HS-5 (cell line): ENCODE results near the gene CLHC1.
"Not testable (repeated sequence)": the region's sequence is repeated elsewhere in the genome, so short reads cannot be mapped to it uniquely, and the experiment has no call there.

Experiments
- DNase-seq: peaks from one replicate; pipeline ENCODE4 v3.0.0-alpha.2; 2012; ENCODE audit warnings: low read depth

The CLHC1 gene

DNA sequence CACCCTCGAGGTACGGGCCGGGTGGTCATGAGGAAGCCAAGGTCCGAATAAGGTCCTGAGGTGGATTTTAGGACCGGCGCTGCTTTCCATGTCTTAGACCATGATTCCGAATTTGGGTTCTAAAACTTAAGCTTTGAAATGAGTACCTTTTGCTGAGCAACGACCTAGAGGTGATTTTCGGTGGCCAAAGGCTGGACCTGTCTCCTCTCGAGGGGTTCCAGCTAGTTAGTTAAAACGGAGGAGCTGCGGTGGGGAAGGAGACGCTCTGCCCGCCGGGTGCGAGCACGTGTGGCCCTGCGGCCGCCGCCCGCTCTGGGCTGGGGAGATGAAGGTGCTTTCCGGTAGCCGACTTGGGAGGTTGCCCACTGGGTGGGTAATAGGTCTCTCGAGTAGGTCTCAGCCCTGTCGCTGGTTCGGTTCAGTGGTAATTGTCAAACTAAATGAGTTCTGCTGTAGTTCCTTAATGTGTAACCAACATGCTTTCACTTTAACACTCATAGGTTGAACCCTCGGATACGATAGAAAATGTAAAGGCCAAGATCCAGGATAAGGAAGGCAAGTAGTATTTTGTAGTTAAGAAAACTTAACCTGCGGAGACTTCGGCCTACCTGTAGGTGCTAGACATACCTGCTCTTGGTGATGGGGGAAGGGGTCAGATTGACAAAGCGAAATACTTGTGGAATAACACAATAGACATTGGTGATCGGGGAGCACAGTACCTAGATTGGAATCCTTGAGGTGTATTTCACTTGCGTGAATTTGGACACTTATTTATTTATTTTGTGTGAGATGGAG lies 967 bp upstream of the CLHC1 start:
- DNase-seq: no peak

GRCh38 chr2:55231546-55232083 lies 478 bp downstream of the CLHC1 start:
- no peak for DNase-seq

- no peak for DNase-seq
These were observed 1.5 kb downstream of the CLHC1 start for GRCh38 chr2:55230551-55230950.

DNA sequence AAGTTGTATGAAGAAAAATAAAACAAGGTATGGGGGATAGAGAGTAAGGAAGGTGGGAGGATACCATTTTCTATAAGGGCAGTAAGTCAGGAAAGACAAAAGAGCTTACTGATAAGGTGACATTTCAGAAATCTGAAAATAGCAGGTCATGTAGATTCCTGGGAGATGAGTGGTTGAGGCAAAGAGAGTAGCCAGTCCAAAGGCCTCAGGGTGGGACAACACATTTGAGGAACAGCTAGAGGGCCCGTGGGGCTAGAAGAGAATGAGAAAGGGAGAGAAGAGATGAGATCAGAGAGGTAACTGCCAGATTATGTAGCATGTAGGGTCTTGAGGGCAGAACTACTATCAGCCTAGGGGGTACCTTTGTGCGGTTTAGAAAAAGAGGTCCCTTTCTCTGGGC lies 2.9 kb downstream of the CLHC1 start:
- no peak for DNase-seq

GRCh38 chr2:55228226-55228563 lies 3.9 kb downstream of the CLHC1 start:
- DNase-seq: no peak

DNA sequence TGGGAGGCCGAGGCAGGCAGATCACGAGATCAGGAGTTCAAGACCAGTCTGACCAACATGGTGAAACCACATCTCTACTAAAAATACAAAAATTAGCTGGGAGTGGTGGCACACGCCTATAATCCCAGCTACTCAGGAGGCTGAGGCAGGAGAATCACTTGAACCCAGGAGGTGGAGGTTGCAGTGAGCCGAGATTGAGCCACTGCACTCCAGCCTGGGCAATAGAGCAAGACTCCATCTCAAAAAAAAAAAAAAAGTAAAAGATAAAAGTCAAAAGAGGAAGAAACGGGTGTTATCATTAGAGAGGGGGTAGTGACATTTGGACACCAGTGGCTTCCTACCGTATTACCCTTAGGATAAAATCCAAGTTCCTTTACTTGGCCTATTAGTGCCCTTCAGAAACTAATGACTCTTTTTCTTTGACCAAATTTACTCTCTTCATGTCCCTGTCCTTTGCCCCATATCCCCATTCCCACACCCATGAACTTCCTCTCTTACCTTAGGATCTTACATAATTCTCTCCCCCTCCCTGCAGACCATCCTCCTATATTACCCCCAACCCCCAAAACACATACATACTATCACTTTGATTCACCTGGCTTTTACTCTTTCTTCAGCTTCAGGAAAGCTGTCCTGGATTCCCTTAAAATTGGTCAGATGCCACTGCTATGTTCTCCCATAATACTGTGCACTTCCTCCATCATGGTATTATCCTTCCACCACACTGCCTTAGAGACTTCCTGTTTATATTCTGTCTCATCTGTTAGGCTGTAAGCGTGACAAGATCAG lies 4.5 kb downstream of the CLHC1 start:
- not testable (repeated sequence) for DNase-seq

DNA sequence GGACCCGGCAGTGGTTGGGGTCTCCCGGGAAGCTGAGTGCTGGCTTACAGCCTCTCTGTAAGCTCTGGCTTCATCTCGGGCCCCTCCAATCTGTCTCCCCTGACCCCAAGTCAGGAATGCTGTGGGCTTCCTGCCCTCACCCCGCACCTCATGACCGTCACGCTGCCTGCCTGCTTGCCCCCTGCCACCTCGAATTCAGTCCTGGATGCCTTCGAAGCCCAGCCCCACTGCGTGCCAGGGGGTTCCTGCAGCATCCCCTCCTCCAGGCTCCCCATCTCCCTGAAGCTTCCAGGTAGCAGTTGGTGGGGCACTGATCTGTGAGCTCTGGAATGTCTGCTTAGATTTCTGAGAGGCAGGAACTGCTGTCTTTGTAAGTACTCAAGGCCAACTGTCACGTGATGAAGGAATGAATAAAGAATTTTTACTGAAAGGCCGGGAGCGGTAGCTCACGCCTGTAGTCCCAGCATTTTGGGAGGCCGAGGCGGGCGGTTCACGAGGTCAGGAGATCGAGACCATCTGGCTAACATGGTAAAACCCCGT lies 6.5 kb downstream of the CLHC1 start:
- no peak for DNase-seq

DNA sequence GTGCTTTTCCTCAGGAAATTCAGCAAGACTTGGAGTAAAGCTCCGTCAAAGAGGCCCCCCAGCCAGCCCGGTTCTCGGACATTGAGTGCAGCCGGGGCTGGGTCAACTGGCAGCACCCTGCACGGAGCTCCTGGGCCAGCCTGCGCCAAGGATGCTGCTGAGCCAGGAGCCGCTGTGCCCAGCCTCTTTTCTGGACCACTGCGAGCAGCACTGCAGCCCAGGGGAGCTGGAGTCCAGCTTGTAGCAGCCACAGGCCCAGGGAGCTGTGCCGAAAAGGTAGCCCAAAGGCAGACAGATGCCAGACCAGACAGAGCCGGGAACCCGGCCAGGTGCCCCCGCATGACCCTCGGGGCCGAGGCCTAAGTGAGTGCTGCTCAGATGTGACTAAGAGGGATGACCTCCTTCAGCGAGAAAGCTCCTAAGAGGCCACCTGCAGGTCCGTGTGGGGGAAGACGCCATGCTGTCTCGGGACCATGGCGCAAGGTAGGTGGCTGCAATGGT lies 7.3 kb downstream of the CLHC1 start:
- no peak for DNase-seq

- DNase-seq: no peak
These were observed 7.9 kb downstream of the CLHC1 start for GRCh38 chr2:55223958-55224760.

- no peak for DNase-seq
These were observed 18.3 kb downstream of the CLHC1 start for GRCh38 chr2:55213822-55214221.

GRCh38 chr2:55204950-55205349 lies 27.1 kb downstream of the CLHC1 start:
- no peak for DNase-seq

DNA sequence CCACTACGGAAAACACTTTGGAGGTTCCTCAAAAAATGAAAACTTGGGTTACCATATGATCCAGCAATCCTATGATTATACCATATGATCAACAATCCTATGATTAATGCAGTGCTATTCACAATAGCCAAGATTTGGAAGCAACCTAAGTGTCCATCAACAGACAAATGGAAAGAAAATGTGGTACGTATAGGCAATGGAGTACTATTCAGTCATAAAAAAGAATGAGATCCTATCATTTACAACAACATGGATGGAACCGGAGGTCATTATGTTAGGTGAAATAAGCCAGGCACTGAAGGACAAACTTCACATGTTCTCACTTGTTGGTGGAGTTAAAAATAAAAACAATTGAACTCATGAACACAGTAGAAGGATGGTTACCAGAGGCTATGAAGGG lies 27.6 kb downstream of the CLHC1 start:
- DNase-seq: no peak

GRCh38 chr2:55200416-55200815 lies 31.7 kb downstream of the CLHC1 start:
- DNase-seq: no peak

DNA sequence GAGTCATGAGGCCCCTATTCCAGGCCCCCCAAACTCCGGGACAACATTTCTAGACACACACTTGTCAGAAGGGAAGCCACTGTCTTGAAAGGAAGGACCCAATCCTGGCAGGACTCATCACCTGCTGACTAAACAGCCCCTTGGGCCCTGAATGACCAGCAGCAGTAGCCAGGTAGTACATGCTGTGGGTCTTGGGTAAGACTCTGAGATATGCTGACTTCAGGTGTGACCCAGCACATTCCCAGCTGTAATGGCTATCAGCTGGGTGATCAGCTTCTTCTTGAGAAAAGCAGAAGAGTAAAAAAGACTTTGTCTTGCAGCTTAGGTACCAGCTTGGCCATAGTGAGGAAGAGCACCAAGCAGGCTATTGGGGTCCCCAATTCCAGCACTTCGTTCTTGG lies 35.6 kb downstream of the CLHC1 start:
- no peak for DNase-seq

- DNase-seq: not testable (repeated sequence)
These were observed 40.2 kb downstream of the CLHC1 start for GRCh38 chr2:55191888-55192287.

DNA sequence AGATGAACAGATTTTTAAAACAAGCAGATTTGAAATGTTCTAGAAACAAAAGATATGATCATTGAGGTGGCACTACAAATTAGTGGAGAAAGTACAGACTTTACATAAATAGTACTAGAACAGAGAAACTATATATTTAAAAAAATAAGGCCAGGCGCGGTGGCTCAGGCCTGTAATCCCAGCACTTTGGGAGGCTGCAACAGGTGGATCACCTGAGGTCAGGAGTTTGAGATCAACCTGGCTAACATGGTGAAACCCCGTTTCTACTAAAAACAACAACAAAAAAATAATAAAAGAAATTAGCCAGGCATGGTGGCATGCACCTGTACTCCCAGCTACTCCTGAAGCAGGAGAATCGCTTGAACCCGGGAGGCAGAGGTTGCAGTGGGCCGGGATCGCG lies 45.3 kb downstream of the CLHC1 start:
- DNase-seq: not testable (repeated sequence)

DNA sequence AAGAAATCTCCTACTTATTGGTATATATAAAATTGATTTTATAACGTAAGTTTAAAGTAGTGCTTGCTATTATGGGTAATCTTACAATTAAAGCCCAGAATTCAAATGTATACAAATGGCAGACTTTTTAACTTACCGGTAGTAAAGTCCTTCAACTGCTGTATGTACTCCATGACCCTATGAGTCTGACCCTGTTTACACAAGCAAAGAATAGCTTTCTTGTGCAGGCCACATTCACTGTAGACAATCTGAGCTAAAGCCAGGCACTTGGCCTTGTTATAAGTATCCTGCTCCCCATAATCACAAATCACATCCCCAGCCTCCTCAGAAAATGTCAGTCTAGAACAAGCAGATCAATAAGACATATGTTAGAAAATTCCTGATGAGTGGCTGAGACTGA lies 51.7 kb downstream of the CLHC1 start:
- DNase-seq: no peak

- DNase-seq: no peak
These were observed 56.0 kb downstream of the CLHC1 start for GRCh38 chr2:55176094-55176415.

- DNase-seq: peak; percentile 49
These were observed 56.6 kb downstream of the CLHC1 start for GRCh38 chr2:55175254-55176093.

- no peak for DNase-seq
These were observed 58.5 kb downstream of the CLHC1 start for GRCh38 chr2:55173438-55174054.

GRCh38 chr2:55169915-55170314 lies 62.2 kb downstream of the CLHC1 start:
- no peak for DNase-seq
